ENCODE data around the gene ZNF329.

The ZNF329 gene

GRCh38 chr19:58097349-58097748 is 53.2 kb downstream of the ZNF329 start:
- Histone ChIP-seq H3K27ac (peak overlapping the region; percentile 94 to 95), H3K4me3 (peak overlapping the region; percentile 96)
- TF ChIP-seq, protein P1, sequence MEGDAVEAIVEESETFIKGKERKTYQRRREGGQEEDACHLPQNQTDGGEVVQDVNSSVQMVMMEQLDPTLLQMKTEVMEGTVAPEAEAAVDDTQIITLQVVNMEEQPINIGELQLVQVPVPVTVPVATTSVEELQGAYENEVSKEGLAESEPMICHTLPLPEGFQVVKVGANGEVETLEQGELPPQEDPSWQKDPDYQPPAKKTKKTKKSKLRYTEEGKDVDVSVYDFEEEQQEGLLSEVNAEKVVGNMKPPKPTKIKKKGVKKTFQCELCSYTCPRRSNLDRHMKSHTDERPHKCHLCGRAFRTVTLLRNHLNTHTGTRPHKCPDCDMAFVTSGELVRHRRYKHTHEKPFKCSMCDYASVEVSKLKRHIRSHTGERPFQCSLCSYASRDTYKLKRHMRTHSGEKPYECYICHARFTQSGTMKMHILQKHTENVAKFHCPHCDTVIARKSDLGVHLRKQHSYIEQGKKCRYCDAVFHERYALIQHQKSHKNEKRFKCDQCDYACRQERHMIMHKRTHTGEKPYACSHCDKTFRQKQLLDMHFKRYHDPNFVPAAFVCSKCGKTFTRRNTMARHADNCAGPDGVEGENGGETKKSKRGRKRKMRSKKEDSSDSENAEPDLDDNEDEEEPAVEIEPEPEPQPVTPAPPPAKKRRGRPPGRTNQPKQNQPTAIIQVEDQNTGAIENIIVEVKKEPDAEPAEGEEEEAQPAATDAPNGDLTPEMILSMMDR (IDR thresholded peaks at IDR 0.05): no peak
- DNase-seq (ENCODE audit: low spot score): no peak

GRCh38 chr19:58096884-58097283 is 53.7 kb downstream of the ZNF329 start:
- Histone ChIP-seq H3K4me3 (peak overlapping the region; percentile 96), H3K27ac (no peak overlapping the region)
- no peak for DNase-seq (ENCODE audit: low spot score)
- TF ChIP-seq, protein P1 (IDR thresholded peaks at IDR 0.05): no peak

GRCh38 chr19:58095328-58095727 is 55.3 kb downstream of the ZNF329 start:
- no peak overlapping the region for H3K4me3 ChIP-seq
- no peak overlapping the region for H3K27ac ChIP-seq
- TF ChIP-seq, protein P1 (IDR thresholded peaks at IDR 0.05): no peak
- DNase-seq (ENCODE audit: low spot score): no peak

DNA sequence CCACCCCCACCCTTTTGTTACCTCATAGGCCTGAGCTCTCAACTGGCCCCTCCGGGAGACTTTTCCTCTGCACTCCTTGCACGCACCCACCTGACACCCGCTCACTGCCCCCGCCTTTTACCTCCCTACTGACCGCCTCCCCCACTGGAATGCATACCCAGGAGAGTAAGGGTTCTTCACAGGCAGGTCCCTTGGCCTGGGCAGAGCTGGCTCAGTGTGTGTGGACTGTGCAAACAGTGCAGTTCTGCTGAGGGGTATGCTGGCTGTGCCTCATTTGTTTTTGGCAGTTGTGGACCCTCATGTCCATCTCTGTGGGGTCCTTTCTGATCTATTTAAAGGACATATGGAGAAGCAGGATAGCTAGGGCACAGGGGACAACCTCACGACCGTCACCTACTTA is 57.5 kb downstream of the ZNF329 start:
- no peak for DNase-seq (ENCODE audit: low spot score)
- H3K4me3 ChIP-seq: no peak overlapping the region
- TF ChIP-seq, protein P1 (IDR thresholded peaks at IDR 0.05): no peak
- H3K27ac ChIP-seq: no peak overlapping the region

- DNase-seq (ENCODE audit: low spot score): no peak
- no peak overlapping the region for H3K27ac ChIP-seq
- TF ChIP-seq, protein P1 (IDR thresholded peaks at IDR 0.05): no peak
- H3K4me3 ChIP-seq: no peak overlapping the region
These were observed 59.2 kb downstream of the ZNF329 start for GRCh38 chr19:58091251-58091995.

DNA sequence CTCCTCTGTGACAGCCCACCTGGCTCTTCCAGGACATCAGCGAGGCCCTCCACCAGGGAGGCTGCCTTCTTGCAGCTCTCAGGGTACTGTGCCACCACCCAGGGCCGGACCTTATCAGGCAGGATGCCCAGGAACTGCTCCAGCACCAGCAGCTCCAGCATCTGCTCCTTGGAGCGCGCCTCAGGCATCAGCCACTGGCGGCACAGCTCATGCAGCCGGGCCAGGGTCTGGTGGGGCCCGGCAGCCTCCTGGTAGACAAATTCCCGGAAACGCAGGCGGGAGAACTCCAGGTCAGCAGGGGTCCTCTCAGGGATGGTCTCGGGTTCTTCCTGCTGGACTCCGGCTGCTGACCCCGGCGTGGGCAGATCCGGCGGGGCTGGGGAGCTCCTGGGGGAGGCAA is 60.7 kb downstream of the ZNF329 start:
- TF ChIP-seq, protein P1 (IDR thresholded peaks at IDR 0.05): no peak
- no peak for DNase-seq (ENCODE audit: low spot score)
- Histone ChIP-seq H3K27ac (no peak overlapping the region), H3K4me3 (no peak overlapping the region)

GRCh38 chr19:58088521-58089052 is 62.0 kb downstream of the ZNF329 start:
- TF ChIP-seq, protein P1 (IDR thresholded peaks at IDR 0.05): no peak
- Histone ChIP-seq H3K4me3 (no peak overlapping the region), H3K27ac (no peak overlapping the region)
- no peak for DNase-seq (ENCODE audit: low spot score)
